ENCODE measurements around the gene CTDSPL2. TPM values are rescaled to one million over a fixed set of nuclear protein-coding genes. Genes with fewer than 3 reads are reported as not detected.

CTDSPL2 gene
- total RNA-seq, 1 donor from 2014 or later = 40.4 TPM

GRCh38 chr15:44573386-44573785, 146.0 kb downstream of the CTDSPL2 start:
- FAIRE-seq = no peak
- H3K9me3 ChIP-seq (ENCODE audit: insufficient read depth, low read depth, low read length) = no peaks in the 10 kb centered on the region

GRCh38 chr15:44574734-44575133, 147.3 kb downstream of the CTDSPL2 start:
- Mint-ChIP-seq H3K27ac (ENCODE audit: unreplicated experiment) (no peak overlapping the region), H3K4me3 (ENCODE audit: unreplicated experiment) (no peak overlapping the region), H3K27me3 (ENCODE audit: low read depth, unreplicated experiment) (no peaks in the 10 kb centered on the region), H3K36me3 (ENCODE audit: low read depth, unreplicated experiment) (peaks cover 6% of the 10 kb centered on the region), H3K4me1 (ENCODE audit: low read depth, unreplicated experiment) (no peaks in the 10 kb centered on the region), H3K9me3 (ENCODE audit: unreplicated experiment) (no peaks in the 10 kb centered on the region)
- Histone ChIP-seq H3K79me2 (ENCODE audit: insufficient read depth, low read length) (no peaks in the 10 kb centered on the region), H4K20me1 (ENCODE audit: insufficient read depth, low read length) (no peaks in the 10 kb centered on the region), H3K9ac (ENCODE audit: low read length) (no peak overlapping the region), H3K27ac (ENCODE audit: low read depth, low read length) (no peak overlapping the region), H3K4me3 (ENCODE audit: insufficient read depth, low read depth, low read length) (no peak overlapping the region), H3K9me3 (ENCODE audit: insufficient read depth, low read depth, low read length) (no peaks in the 10 kb centered on the region), H3K4me2 (ENCODE audit: low read length) (no peak overlapping the region), H3K36me3 (ENCODE audit: insufficient read depth, low read length) (peaks cover 5% of the 10 kb centered on the region), H3K4me1 (ENCODE audit: insufficient read depth, low read length) (no peaks in the 10 kb centered on the region), H3K27me3 (ENCODE audit: insufficient read depth, low read length) (no peaks in the 10 kb centered on the region), H2AFZ (ENCODE audit: low read depth, low read length) (no peak overlapping the region)
- FAIRE-seq = no peak
- DNase-seq (ENCODE audit: low read depth) = no peak
- no peak for TF ChIP-seq EZH2 (IDR thresholded peaks at IDR 0.05; ENCODE audit: insufficient read depth, low read length)
- no peak for TF ChIP-seq CTCF (IDR thresholded peaks at IDR 0.05; ENCODE audit: insufficient read depth, low read depth, low read length)

More at GRCh38 chr15:44573386-44573785, 146.0 kb downstream of the CTDSPL2 start:
- no peaks in the 10 kb centered on the region for H3K79me2 ChIP-seq (ENCODE audit: insufficient read depth, low read length)
- TF ChIP-seq CTCF (IDR thresholded peaks at IDR 0.05; ENCODE audit: insufficient read depth, low read depth, low read length) (no peak), EZH2 (IDR thresholded peaks at IDR 0.05; ENCODE audit: insufficient read depth, low read length) (no peak)
- peaks cover 6% of the 10 kb centered on the region for H3K36me3 Mint-ChIP-seq (ENCODE audit: low read depth, unreplicated experiment)
- H3K27me3 Mint-ChIP-seq (ENCODE audit: low read depth, unreplicated experiment) = no peaks in the 10 kb centered on the region
- no peak overlapping the region for H3K27ac Mint-ChIP-seq (ENCODE audit: unreplicated experiment)
- peaks cover 9% of the 10 kb centered on the region for H3K36me3 ChIP-seq (ENCODE audit: insufficient read depth, low read length)
- H3K27ac ChIP-seq (ENCODE audit: low read depth, low read length) = no peak overlapping the region
- H3K9ac ChIP-seq (ENCODE audit: low read length) = no peak overlapping the region
- DNase-seq (ENCODE audit: low read depth) = no peak
- H2AFZ ChIP-seq (ENCODE audit: low read depth, low read length) = no peak overlapping the region
- no peak overlapping the region for H3K4me3 ChIP-seq (ENCODE audit: insufficient read depth, low read depth, low read length)
- H3K27me3 ChIP-seq (ENCODE audit: insufficient read depth, low read length) = no peaks in the 10 kb centered on the region
- no peaks in the 10 kb centered on the region for H3K4me1 Mint-ChIP-seq (ENCODE audit: low read depth, unreplicated experiment)
- no peak overlapping the region for H3K4me3 Mint-ChIP-seq (ENCODE audit: unreplicated experiment)
- H4K20me1 ChIP-seq (ENCODE audit: insufficient read depth, low read length) = no peaks in the 10 kb centered on the region
- H3K4me1 ChIP-seq (ENCODE audit: insufficient read depth, low read length) = no peaks in the 10 kb centered on the region
- H3K9me3 Mint-ChIP-seq (ENCODE audit: unreplicated experiment) = no peaks in the 10 kb centered on the region
- no peak overlapping the region for H3K4me2 ChIP-seq (ENCODE audit: low read length)

Other genes with a start within 250 kb of the CTDSPL2 start
- 17.0 and 19.6 TPM in 2 replicates for gene FRMD5, start 232.4 kb upstream of the CTDSPL2 start, total RNA-seq
- gene GOLM2, start 138.9 kb upstream of the CTDSPL2 start, total RNA-seq = 71.0 and 75.5 TPM in 2 replicates
- gene EIF3J, start 109.5 kb downstream of the CTDSPL2 start, total RNA-seq = 131 and 133 TPM in 2 replicates
- gene SPG11, start 236.0 kb downstream of the CTDSPL2 start, total RNA-seq = 34.4 and 37.9 TPM in 2 replicates